CD1c-positive myeloid dendritic cell (primary cell): Measurements from ENCODE around the gene ACKR3.
A peak's percentile ranks its signal among the peaks of the same experiment; 100 is the strongest.

ENCODE experiments used
- DNase-seq: peaks from one replicate; pipeline ENCODE4 v3.0.0-alpha.2; 2016; ENCODE audit errors: extremely low spot score

ACKR3 gene

DNA sequence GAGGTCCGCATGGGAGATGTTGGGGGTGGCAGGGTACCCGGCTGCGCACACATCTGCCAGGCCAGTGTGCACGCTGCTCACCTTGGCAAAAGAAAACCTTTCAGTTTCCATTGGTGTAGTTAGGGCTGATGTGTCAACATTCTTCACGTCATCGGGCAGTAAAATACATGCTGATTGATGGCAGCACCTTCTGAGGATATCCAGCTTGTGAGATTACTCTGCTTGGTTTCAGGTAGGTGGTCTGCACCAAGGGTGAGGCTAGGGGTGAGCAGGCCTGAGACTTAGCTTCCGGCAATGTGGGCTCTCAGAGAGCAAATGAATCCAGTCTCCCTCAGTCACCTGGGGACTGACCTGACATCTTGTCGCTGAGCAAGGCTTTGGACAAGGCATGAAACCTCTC, 19.3 kb upstream of the ACKR3 start:
- no peak for DNase-seq

DNA sequence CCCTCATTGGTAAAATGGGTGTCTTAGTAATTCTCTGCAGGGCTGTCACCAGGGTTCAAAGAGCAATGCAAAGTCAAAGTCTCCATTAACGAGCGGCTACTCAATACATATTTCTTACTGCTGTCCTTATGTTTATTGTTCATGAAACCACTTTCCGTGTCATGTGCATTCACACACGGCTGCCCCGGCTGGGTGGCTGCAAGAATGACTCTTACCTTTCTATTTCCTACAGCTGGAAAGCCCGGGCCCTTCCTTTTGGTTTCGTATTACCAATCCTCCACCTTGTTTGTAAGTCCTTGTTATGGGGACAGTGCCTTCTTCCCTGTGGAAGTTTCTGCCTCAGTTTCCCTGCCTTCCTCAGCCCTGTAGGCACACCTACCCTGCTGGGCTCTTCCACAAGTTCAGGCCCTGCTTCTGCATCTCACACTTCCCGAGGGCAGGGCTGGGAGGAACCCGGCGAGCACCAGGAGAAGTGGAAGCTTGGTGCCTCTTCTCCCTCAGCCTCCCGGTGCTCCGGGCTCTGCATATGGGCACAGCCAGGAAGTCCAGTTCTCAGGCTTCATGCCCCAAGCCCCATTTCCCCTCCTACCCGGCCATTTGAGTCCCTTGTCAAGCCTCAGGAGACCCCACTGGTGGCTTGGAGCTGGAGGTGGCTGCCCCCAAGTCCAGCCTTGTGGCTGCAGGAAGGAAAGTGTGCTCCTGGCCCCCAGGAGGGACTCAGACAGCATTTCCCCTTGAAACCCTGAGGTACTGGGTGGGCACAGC, 18.7 kb upstream of the ACKR3 start:
- no peak for DNase-seq

DNA sequence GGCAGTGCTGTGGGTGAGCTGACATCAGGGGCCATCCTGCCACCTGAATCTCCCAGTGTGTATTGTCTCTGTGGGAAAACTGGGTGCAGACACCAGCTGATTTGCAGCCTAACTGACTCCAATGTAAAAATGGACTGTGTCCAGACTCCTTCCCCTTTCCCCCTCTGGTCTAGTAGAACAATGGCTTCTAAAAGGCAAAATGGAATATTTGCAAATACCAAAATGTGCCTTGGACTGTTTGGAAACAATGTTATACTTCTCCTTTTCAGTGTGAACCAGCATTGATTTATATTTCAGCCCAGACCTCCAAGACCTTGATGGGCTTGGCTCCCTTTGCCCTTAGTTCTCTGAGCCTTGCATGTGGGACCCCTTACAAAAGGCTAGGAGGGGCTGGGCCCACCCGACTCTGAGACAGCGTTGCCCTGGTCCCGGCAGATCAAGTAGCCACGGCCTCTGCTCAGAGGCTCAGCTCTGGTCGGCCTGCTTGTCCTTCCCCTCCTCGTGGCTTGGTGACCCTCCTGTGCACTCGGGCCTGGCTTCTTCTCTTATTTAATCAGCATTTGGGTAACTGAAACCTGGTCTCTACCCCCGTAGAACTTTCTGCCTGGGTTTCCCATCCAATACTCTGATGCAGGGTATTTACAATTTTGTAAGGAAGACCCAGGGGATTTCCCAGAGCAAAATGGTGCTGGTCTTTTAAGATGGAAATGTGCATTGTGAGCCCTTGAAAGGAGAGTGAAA, 18.0 kb upstream of the ACKR3 start:
- peak; percentile 26 for DNase-seq

DNA sequence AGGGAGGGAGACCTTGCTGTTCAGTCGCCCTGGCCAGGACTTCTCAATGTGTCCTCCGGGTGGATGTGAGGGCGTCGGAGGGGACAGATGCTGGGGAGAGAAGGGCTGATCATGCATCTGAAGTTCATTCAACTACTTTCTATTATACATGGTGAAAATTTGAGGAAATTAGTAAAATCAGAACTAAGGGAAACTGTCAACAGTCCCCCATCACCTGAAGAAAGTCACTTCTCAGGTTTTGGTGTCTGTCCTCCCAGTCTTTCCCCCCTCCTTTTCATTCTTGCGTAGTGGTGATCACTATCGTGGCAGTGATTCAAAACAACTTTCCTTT, 17.4 kb upstream of the ACKR3 start:
- no peak for DNase-seq

DNA sequence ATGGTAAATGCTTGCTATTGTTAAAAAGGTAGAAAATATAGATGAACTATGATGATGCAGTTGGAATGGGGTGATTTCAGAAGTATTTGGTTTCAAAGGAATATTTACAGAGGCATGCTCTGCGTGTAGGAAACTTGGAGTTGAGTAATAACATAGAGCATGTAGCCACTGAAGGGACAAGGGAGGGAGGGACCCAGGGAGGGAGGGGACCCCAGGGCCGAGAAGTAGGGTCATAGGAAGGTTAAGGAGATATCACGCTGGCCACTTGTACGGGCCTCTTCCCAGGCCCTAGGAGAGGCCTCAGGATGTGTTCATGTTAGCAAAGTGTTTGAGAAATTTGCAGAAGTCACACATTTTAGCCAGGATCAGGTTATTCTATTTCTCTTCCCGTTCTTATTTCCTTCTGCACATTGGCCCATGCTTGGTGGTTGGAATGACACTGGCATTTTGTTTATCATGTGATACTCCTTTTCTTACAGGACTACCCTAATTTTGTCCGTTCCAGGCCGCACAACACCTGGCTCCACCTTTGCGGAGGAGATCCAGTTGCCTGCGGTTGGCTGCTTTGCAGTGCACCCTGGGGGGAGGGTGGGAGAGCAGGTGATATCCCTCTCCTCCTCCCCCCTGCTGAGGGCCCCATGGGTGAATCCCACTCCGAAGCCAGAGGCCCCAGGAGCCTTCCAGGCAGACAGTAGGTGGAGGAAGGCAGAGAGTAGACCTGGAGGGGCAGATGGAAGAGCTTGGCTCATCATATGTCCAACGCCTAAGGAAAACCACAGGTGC, 16.9 kb upstream of the ACKR3 start:
- DNase-seq: no peak

DNA sequence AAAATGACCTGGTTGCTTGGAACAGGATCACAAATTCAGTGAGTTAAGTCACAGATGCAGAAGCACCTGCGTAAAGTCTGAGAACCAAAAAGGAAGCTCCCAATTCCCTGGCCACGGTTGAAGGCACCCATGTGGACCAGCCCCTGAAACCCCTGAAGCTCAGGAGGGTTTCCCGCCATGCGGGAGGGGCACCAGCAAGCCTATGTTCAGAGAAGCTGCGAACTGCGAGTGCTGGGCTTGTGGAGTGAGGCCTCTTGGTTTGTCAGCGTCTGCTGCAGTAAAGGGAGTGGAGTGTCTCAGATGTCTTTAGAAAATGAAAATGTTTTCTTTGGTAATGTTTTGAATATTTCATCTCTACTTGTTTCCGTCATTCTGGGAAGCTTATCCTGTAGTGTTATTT, 16.1 kb upstream of the ACKR3 start:
- DNase-seq: no peak

DNA sequence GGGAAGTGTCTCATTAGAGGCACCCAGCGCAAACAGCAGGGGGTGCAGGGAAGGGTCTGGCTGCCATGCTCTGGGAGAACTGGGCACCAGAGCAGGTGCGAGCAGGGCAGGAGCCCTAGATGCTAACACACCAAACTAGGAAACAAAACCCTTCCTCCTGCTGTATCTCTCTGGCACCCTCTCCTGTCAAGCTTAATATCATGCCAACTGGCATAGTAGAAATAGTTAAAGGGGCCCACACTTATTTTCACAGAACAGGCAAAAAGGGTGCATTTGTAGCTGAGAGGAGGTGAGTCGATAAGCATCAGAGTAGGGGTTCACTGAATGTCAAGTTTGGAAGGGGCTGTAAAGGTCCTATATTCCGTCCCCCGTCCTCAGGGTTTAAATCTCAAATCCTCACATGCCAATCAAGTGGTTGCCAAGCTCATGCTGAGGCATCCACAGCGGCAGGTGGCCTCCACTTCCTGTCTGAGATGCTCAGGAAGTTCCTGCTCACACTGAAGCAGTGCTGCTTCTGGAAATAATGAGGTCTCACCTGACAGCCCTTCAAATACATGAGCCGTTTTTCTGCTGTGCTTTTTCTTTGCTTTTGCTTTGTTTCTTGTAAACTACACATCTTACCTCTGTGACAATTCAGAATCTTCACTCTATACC, 14.9 kb upstream of the ACKR3 start:
- no peak for DNase-seq

DNA sequence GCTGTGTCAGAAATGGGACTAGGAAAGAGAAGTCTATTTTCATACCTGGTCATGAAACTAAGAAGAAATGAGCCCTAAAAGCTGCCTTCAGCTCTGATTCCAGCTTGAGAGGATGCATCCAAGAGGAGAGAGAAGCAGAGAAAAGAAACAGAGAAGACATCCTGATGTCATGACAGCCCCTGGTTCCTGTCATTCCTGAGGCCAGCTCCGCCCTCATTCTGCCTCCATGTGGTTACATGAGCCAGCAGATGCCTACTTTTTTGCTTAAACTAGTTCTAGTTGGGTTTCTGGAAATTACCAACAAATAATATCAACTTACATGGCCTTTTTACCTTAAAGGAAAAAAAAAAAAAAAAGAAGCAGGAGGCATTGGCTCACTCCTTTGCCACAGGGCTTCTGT, 14.1 kb upstream of the ACKR3 start:
- no peak for DNase-seq

DNA sequence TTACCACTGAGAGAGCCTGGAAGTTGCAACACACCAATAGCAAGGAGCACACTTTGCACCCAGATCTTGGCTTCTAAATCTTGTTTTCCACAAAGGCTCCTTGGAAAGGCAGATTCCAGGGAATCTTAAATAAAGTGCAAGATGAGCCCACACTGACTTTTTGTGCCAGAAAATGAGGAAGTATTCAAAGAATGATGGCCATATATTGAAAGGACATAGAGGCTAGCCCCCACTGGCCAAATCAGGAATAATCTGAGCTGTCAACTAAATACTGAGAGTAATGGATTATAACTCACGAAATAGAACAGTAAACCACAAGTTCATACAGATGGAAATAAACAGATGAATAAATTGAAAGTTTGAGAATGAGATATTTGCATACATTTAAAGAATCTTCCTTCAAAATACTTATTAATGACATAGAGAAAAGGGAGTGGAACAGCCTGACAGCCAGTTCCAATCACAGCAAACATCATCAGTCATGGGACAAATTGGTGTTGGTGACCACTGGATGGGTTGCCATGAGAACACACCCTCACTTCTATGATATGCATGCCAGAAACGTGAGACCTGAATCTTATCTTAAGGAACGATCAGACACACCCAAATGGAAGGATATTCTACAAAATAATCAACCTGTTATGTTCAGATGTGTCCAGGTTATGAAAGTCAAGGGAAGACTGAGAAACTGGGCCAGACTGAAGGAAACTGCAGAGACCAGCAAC, 12.2 kb upstream of the ACKR3 start:
- no peak for DNase-seq

DNA sequence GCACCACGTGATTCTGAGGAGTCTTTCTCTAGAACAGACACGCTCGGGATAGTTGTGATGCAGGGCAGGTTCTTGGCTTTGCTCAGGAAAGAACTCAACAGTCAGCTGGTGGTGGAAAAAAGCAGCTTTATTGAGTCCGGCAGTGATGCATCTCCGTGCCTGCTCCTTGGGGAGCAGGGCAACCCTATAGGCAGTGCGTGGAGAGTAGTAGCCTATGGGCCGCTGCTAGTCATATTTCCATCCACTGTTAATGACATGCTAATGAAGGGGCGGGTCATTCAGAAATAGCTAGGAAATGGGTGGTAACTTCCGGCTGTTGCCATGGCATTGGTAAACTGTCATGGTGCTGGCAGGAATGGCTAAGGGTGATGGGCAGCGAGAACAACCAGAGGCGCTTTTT, 11.6 kb upstream of the ACKR3 start:
- no peak for DNase-seq

DNA sequence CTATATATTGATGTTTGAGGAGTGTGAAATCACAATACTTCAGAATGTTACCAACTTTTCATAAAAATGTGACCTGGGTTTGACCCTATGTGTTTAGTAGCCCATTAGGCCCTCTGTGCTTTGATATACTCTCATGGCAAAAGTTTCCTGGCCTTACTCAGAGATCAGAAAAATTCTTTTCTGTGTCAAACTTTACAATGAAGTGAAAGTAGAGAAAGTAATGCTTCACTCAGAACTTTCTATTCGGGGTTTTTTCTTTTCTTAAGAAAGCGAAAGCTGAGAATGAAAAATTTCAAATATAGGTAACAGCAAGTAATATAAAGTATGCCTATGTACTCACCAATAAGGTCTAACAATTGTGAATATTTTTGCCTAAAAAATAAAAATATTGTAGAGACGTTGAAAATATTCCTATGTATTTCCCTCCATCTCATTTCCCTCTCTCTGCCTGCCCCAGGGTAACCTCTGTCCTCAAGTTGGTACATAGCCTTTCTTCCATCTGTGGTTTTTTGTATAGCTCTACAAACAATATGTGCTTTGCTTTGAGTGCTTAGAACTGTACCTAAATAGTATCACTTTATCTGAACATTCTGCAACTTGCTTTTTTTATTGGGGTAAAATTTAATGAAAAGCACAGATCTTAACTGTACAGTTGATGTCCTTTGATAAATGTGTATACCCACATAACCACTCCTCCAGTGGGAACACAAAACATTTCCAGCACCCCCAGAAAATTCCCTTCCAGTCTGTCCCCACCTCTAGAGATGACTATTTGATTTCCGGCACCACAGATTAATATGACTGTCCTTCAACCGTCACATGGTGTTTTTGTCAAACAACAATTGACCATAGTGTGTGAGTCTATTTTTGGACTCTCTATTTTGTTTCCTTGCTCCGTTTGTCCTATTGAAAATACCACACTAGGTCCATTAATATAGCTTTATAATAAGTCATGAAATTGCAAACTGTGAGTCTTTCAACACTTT, 10.3 kb upstream of the ACKR3 start:
- DNase-seq: no peak

DNA sequence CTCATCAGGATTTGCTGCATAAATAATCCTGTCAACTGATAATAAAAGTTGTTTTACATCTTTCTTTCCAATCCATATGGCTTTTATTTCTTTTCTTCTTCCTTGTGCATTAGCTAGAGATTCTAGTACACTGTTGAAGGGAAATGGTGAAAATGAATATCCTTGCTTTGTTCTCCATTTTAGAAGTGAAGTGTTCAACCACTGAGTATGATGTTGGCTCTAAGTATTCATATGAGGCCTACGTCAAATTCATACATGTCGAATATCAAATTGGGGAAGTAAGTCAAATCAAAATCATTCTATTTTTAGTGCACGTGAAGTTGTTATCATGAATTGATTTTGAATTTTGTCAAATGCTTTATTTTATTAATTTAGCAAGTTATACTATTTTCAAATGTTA, 7.8 kb upstream of the ACKR3 start:
- no peak for DNase-seq

DNA sequence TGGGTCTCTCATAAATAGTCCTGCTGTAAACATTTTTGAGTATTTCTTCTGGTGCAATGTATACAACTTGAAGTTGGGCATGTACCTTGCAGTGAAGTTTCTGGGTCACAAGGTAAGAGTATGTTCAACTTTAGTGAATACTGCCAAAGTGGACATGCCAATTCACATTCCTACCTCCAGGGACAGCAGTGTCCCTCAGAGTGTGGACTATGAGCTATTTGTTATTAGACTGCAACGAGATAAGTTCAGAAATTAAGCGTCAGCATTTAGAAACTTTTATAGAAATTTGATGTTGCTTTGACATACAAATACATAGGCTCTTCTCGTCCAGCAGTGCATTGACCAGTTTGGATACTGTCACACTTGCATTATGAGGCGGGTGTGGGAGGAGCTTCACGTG, 7.2 kb upstream of the ACKR3 start:
- DNase-seq: no peak

DNA sequence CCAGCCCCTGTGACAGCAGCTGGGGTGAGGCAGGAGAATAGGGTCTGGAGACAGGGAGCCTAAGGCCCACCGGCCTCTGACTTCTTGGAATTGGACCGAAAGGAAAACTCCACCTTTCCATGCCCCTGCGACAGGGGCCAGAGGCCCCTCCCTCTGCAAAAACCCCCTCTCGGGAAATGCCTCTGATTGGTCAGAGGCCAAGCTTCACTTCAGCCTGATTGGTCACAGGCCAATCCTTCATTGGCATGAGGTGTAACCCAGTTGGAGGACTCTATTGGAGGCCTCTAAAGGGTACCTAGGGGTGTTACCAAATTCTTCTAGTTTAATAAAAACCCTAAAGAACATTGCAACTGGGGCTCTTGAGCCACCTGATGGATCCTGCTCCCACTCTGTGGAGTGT, 5.7 kb upstream of the ACKR3 start:
- no peak for DNase-seq

DNA sequence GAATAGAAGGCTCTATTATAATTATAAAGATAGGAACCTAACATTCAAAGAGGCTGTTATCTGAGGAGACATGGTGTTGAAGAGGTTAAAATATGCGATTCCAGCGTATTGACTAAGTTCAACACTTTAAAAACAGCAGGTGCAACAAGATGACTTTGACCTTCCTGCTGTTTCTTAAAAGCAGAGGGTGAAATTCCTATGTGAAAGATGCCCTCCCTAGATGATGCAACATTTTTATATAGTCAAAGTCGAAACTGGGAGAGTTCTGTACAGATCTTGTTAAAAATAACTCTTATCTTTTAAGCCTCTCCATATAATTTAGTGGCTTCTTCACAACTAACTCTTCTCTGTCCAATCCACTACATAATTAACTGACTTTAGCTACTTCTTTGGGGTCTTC, 4.4 kb upstream of the ACKR3 start:
- no peak for DNase-seq

DNA sequence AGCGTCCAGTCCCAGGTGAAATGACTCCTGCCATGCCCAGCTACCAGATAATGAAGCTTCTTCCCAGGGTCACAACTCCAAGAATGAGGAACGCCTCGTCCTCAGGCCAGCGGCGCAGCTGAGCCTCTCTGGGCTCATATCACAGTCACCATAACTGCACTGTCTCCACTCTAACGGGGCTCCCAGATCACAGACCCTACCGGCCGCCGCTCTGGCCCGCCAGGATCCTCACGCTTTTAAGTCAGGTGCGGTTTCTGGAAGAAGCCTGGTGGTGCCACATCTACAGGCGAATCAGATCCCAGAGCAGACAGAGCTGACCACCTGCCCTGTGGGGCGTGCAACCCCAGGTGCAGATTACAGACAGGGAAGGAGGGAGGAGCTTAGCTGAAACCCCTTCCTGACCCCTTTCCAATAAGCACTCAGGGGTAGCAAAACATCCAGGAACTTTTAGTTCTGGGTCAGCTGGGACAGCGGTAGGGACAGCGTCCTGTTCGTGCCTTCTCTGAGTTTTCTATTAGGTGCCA, 3.7 kb upstream of the ACKR3 start:
- DNase-seq: no peak

DNA sequence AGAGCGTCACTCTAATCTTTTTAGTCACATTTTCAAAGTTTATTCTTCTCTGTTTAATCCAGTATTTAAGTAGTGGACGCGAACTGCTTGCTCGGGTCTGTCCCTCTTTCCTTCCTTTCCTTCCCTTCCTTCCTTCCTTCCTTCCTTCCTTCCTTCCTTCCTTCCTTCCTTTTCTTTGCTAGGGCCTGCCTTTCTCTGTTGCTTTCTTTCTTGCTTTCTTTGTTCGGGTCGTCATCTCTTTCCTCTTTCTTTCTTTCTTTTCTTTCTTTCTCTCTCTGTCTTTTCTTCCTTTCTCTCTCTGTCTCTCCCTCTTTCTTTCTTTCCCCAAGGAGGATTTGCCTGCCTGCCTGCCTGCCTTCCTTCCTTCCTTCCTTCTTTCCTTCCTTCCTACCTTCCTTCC, 3.0 kb upstream of the ACKR3 start:
- no peak for DNase-seq

DNA sequence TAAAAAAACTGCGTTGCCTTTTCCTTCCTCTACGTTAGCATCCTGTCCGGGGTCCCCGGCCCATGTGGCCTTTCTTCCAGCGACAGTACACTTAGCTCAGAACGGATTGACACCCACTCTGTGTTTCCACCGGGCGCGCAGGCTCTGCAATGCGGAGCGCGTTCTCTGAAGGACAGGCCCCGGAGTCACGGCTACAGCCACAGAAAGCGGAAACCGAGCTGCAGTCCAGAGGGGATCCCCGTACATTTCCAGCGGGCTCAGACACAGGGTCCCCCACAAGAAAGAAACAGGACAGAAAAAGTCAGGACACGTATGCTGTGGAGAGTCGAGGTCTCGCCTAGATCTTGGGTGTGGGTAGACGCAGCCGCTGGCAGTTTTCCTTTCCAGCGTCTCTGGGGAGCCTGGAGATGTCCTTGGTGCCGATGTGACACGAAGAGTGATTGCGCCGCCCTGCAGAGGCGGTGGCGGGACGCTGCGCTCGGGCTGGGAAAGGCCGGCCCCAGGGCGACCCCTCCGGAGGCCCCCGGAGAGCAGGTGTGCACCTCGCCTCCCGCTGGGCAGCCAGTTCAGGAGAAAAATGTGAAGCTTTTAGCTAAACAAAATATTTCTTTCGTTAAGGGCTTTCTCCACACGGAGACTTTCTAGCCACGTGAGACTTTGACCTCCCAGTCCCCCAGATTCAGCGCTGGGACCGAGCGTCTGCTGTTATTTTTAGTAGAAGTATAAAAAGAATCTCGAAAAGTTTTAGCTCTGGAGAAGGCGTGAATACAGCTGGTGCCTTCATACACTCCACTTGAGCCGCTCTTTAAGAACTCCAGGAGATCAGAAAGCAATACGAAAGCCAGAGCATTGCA, 1.3 kb upstream of the ACKR3 start:
- peak; percentile 54 for DNase-seq

DNA sequence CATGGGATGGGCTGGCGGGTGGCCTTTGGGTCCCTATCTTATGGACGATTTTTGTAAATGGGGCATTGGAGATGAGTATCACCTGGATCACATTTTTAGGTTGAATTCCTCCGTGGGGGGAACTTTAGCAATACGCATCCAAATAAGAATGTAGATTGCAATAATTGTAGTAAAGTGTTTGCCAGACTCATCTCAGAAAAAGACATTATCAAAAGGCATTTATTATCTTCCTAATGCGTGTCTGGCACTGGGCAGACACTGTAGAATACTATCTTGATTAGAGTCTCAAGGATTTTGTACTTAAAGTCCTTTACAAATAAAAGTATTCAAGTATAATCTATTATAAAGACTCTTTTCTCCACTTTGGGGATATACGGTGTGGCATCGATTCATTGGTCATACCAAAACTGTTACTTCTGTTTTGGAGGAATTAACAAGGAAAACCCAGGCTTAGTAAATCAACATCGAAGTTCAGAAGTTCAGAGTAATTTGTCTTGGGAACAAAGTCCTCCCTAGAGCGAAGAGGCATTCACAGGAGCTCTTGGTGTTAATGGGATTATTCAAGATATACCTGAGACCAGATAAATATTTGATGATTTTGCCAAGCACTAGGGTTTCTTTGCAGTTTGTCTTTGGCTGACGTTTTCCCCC, 578 bp upstream of the ACKR3 start:
- DNase-seq: no peak
